BJ (cell line): ENCODE results near the gene SIRT5. TPM values are rescaled to one million over a fixed set of nuclear protein-coding genes. Genes with fewer than 3 reads are reported as not detected.

Experiments used
- CTCF ChIA-PET: fragments of 350-600 bp; formaldehyde crosslinking; extraction: SDS; loops from one replicate; lab custom pipeline; 2021; ENCODE audit warnings: antibody characterized with exemption, inconsistent platforms; lab: Yijun Ruan, JAX
- POLR2A ChIA-PET: fragments of 300-600 bp; sonication (Branson Sonifier 250); formaldehyde crosslinking; extraction: SDS; loops from one replicate; lab custom pipeline; 2021; ENCODE audit warnings: antibody characterized with exemption; lab: Charles Lee
- DNase-seq: peaks from one replicate; pipeline ENCODE4 v3.0.0-alpha.2; 2011; ENCODE audit warnings: low read depth
- H3K27me3 ChIP-seq: 2 replicates; pipeline ENCODE4 v1.6.0; 2011; ENCODE audit warnings: low read length; ENCODE audit not compliant: control insufficient read depth, insufficient read depth
- H3K36me3 ChIP-seq: 2 replicates; pipeline ENCODE4 v1.5.1; 2011; ENCODE audit warnings: low read length; ENCODE audit not compliant: control insufficient read depth, insufficient read depth
- H3K4me3 ChIP-seq: 2 replicates; pipeline ENCODE4 v1.5.1; 2011; ENCODE audit warnings: low read depth, mild to moderate bottlenecking, control low read depth, low read length
- polyA plus RNA-seq: library from polyadenylated mRNA; depleted of rRNA; stranded (reverse); fragments of >200 nt; gene quantifications from 2 replicates; pipeline ENCODE4 v1.2.3, GENCODE V29; 2011
- TF ChIP-seq, protein P1 (sequence below): IDR thresholded peaks from 2 replicates; pipeline ENCODE4 v1.5.1; 2011; ENCODE audit warnings: low read depth, mild to moderate bottlenecking, control low read depth, inconsistent platforms, low read length, moderate library complexity; ENCODE audit not compliant: insufficient read depth

The SIRT5 gene
- polyA plus RNA-seq, 1 experiment = 4.6 TPM

- TF ChIP-seq, protein P1, sequence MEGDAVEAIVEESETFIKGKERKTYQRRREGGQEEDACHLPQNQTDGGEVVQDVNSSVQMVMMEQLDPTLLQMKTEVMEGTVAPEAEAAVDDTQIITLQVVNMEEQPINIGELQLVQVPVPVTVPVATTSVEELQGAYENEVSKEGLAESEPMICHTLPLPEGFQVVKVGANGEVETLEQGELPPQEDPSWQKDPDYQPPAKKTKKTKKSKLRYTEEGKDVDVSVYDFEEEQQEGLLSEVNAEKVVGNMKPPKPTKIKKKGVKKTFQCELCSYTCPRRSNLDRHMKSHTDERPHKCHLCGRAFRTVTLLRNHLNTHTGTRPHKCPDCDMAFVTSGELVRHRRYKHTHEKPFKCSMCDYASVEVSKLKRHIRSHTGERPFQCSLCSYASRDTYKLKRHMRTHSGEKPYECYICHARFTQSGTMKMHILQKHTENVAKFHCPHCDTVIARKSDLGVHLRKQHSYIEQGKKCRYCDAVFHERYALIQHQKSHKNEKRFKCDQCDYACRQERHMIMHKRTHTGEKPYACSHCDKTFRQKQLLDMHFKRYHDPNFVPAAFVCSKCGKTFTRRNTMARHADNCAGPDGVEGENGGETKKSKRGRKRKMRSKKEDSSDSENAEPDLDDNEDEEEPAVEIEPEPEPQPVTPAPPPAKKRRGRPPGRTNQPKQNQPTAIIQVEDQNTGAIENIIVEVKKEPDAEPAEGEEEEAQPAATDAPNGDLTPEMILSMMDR = no peak
- Histone ChIP-seq H3K36me3 (peaks cover 2% of the 10 kb centered on the region; the same call in 1 of the 2 replicates), H3K27me3 (no peaks in the 10 kb centered on the region), H3K4me3 (no peak overlapping the region)
- ChIA-PET POLR2A (no interaction called here), CTCF (no interaction called here)
- DNase-seq = no peak
Observed at GRCh38 chr6:13579911-13580310, 5.5 kb downstream of the SIRT5 start.

GRCh38 chr6:13581700-13582229 lies 7.4 kb downstream of the SIRT5 start:
- Histone ChIP-seq H3K27me3 (no peaks in the 10 kb centered on the region), H3K4me3 (no peak overlapping the region), H3K36me3 (peaks cover 2% of the 10 kb centered on the region; the same call in 1 of the 2 replicates)
- POLR2A ChIA-PET = no interaction called here
- no peak for DNase-seq
- TF ChIP-seq, protein P1 = no peak
- CTCF ChIA-PET = no interaction called here

- ChIA-PET POLR2A (no interaction called here), CTCF (interaction anchor here (1.0 kb wide), 1 partner anchor 22 kb away, joined by 3 read pairs; no protein-coding TSS in a partner anchor)
- no peak for DNase-seq
- no peak overlapping the region for H3K4me3 ChIP-seq
- no peaks in the 10 kb centered on the region for H3K27me3 ChIP-seq
- H3K36me3 ChIP-seq = 0 out of 2 replicates have a peak, but pooled peaks cover 1% of the 10 kb centered on the region
- TF ChIP-seq, protein P1 = no peak
Observed at GRCh38 chr6:13586603-13587542, 12.5 kb downstream of the SIRT5 start.

- ChIA-PET POLR2A (no interaction called here), CTCF (interaction anchor here (0.8 to 1.9 kb wide), 2 partner anchors 15 kb away, joined by 4 to 11 read pairs; partner anchors contain the start of gene SIRT5)
- TF ChIP-seq, protein P1 = no peak
- no peaks in the 10 kb centered on the region for H3K27me3 ChIP-seq
- no peak overlapping the region for H3K4me3 ChIP-seq
- DNase-seq = no peak
- H3K36me3 ChIP-seq = peaks cover 1% of the 10 kb centered on the region; the same call in 1 of the 2 replicates
Observed at GRCh38 chr6:13589801-13590200, 15.4 kb downstream of the SIRT5 start.

DNA sequence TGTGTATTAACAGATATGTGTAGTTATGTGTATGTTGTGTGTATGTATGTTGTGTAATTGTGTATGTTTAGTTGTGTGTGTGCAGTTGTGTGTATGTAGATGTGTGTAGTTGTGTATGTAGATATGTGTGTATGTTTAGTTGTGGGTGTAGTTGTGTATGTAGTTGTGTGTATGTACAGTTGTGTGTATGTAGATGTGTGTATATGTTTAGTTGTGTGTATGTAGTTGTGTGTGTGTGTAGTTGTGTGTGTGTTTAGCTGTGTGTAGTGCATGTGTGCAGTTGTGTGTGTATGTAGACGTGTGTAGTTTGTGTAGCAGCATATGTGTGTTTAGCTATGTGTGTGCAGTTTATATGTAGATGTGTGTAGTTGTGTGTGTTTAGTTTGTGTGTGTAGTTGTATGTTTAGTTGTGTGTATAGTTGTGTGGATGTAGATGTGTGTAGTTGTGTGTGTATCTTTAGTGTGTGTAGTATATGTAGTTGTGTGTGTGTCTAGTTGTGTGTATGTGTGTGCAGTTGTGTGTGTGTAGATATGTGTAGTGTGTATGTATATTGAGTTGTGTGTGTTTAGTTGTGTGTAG lies 16.3 kb downstream of the SIRT5 start:
- Histone ChIP-seq H3K4me3 (no peak overlapping the region), H3K36me3 (peaks cover 1% of the 10 kb centered on the region; the same call in 1 of the 2 replicates), H3K27me3 (no peaks in the 10 kb centered on the region)
- DNase-seq = no peak
- POLR2A ChIA-PET = no interaction called here
- CTCF ChIA-PET = interaction anchor here (0.8 kb wide), 1 partner anchor 16 kb away, joined by 4 read pairs; no protein-coding TSS in a partner anchor
- TF ChIP-seq, protein P1 = no peak
